Naive thymus-derived CD4-positive, alpha-beta T cell (primary cell): ENCODE measurements around the gene CCDC186. TPM values are rescaled to one million over a fixed set of nuclear protein-coding genes. Genes with fewer than 3 reads are reported as not detected.

Experiments
- ATAC-seq: fragments of 150-1000 bp; cut with Tn5 transposase; 2 replicates; pipeline ENCODE4 v1.10.0; 2021; ENCODE audit warnings: mild to moderate bottlenecking, moderate library complexity
- CTCF ChIA-PET: fragments of 350-600 bp; sonication (Branson Sonifier 250); formaldehyde crosslinking; loops from one replicate; lab custom pipeline; 2021; ENCODE audit warnings: antibody characterized with exemption; lab: Charles Lee
- POLR2A ChIA-PET: fragments of 350-600 bp; sonication (Branson Sonifier 250); formaldehyde crosslinking; loops from one replicate; lab custom pipeline; 2021; ENCODE audit warnings: antibody characterized with exemption, inconsistent platforms; lab: Charles Lee
- DNase-seq, 9 donors: peaks; one replicate each; pipeline versions ENCODE4 v3.0.0 to v3.0.0-alpha.2; 2020 to 2022; ENCODE audit warnings: mixed read lengths in 1 of 9
- H3K27ac ChIP-seq: one replicate; pipeline ENCODE4 v1.7.0; 2013; ENCODE audit warnings: mild to moderate bottlenecking, low read depth, low read length, moderate library complexity
- H3K27me3 ChIP-seq, 2 donors: one replicate each; pipeline ENCODE4 v1.7.0; 2013; ENCODE audit warnings: low read length in 2 of 2, mild to moderate bottlenecking in 2 of 2, moderate library complexity in 2 of 2; ENCODE audit not compliant: control insufficient read depth in 2 of 2, insufficient read depth in 2 of 2
- H3K36me3 ChIP-seq, 3 experiments: 1 replicate in 2 of 3; 2 replicates in 1 of 3; pipeline ENCODE4 v1.7.0; 2013; ENCODE audit warnings: low read length in 3 of 3, mild to moderate bottlenecking in 3 of 3, moderate library complexity in 1 of 3; ENCODE audit not compliant: insufficient read depth in 3 of 3, control insufficient read depth in 2 of 3
- H3K4me1 ChIP-seq, 2 donors: one replicate each; pipeline ENCODE4 v1.7.0; 2013; ENCODE audit warnings: low read length in 2 of 2, mild to moderate bottlenecking in 2 of 2, moderate library complexity in 1 of 2; ENCODE audit not compliant: control insufficient read depth in 2 of 2, insufficient read depth in 2 of 2
- H3K4me3 ChIP-seq: 2 replicates; pipeline ENCODE4 v1.7.0; 2013; ENCODE audit warnings: mild to moderate bottlenecking, low read length
- H3K9me3 ChIP-seq, 3 experiments: 1 replicate in 2 of 3; 2 replicates in 1 of 3; pipeline ENCODE4 v1.7.0; 2013; ENCODE audit warnings: low read length in 3 of 3; ENCODE audit not compliant: control insufficient read depth in 2 of 3
- H3K27ac Mint-ChIP-seq, 9 donors: one replicate each; pipeline ENCODE4 v1.8.0; 2020 to 2022; ENCODE audit warnings: mixed read lengths in 9 of 9, mild to moderate bottlenecking in 8 of 9, moderate library complexity in 5 of 9, inconsistent platforms in 2 of 9
- H3K27me3 Mint-ChIP-seq, 5 donors: one replicate each; pipeline ENCODE4 v1.8.0; 2021 to 2022; ENCODE audit warnings: mixed read lengths in 5 of 5, mild to moderate bottlenecking in 1 of 5
- H3K36me3 Mint-ChIP-seq, 5 donors: one replicate each; pipeline ENCODE4 v1.8.0; 2020 to 2022; ENCODE audit warnings: mixed read lengths in 5 of 5, mild to moderate bottlenecking in 3 of 5, inconsistent platforms in 1 of 5
- H3K4me1 Mint-ChIP-seq, 7 donors: one replicate each; pipeline ENCODE4 v1.8.0; 2020 to 2022; ENCODE audit warnings: mixed read lengths in 7 of 7, mild to moderate bottlenecking in 3 of 7, inconsistent platforms in 1 of 7
- H3K4me3 Mint-ChIP-seq, 10 donors: one replicate each; pipeline ENCODE4 v1.8.0; 2020 to 2022; ENCODE audit warnings: mild to moderate bottlenecking in 10 of 10, mixed read lengths in 10 of 10, moderate library complexity in 6 of 10, inconsistent platforms in 2 of 10
- H3K9me3 Mint-ChIP-seq, 11 donors: one replicate each; pipeline ENCODE4 v1.8.0; 2020 to 2022; ENCODE audit warnings: mixed read lengths in 11 of 11, mild to moderate bottlenecking in 4 of 11, inconsistent platforms in 1 of 11, moderate library complexity in 1 of 11
- intact Hi-C, 2 donors: fragments of 100-400 bp; cut with micrococcal nuclease; formaldehyde crosslinking; loops; one replicate each; pipeline ENCODE4 v1.15.1; 2023
- polyA plus RNA-seq, 2 donors: library from polyadenylated mRNA; unstranded; fragments of 300-500 nt; fragmentation: Illumina TruSeq; gene quantifications; one replicate each; pipeline ENCODE4 v1.2.3, GENCODE V29; 2021
- total RNA-seq, 6 experiments: library from RNA in 5 of 6; stranded (reverse) in 5 of 6; gene quantifications; 1 replicate in 5 of 6; 2 replicates in 1 of 6; pipeline ENCODE4 v1.2.3 and lab custom pipeline; 2021 to 2026

CCDC186 gene
- total and polyA plus RNA-seq, 7 experiments from 2014 or later, result 18.6 to 42.9 (median 33.2) TPM

DNA sequence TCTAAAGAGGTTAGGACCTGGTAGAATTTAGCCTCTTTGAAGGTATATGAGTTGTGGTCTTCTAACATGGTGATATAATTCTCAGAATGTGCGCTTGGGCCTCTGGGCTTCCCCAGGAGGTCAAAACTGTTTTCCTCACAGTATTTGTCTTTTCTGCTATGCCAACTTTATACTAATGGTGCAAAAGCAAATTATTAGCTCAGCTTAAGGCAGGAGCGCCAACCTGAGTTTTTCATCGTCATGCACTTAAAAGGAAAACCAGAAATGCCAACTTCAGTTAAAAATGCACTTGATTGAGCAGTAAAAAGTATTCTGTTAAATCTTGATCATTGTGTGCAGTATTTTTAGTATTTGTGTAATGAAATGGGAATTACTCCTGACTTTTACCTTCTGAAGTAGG, 14.9 kb upstream of the CCDC186 start:
- H3K4me3 ChIP-seq, result no peak overlapping the region
- Mint-ChIP-seq H3K9me3 (no peaks in the 10 kb centered on the region), H3K27me3 (peaks cover 4 to 56% (median 8%) of the 10 kb centered on the region in 5 donors), H3K4me3 (no peak overlapping the region), H3K36me3 (no peaks in the 10 kb centered on the region), H3K4me1 (peaks cover 0 to 1% (median 0%) of the 10 kb centered on the region in 7 donors), H3K27ac (no peak overlapping the region)
- no peaks in the 10 kb centered on the region for H3K4me1 ChIP-seq
- DNase-seq (no peak), ATAC-seq (no peak)
- H3K9me3 ChIP-seq, result no peaks in the 10 kb centered on the region
- no peaks in the 10 kb centered on the region for H3K36me3 ChIP-seq
- intact Hi-C loops, result no loop called here
- CTCF ChIA-PET, result no interaction called here
- POLR2A ChIA-PET, result interaction anchor here (0.8 kb wide), 1 partner anchor 120 kb away, joined by 3 read pairs; no protein-coding TSS in a partner anchor
- H3K27me3 ChIP-seq, result no peaks in the 10 kb centered on the region
- no peak overlapping the region for H3K27ac ChIP-seq

DNA sequence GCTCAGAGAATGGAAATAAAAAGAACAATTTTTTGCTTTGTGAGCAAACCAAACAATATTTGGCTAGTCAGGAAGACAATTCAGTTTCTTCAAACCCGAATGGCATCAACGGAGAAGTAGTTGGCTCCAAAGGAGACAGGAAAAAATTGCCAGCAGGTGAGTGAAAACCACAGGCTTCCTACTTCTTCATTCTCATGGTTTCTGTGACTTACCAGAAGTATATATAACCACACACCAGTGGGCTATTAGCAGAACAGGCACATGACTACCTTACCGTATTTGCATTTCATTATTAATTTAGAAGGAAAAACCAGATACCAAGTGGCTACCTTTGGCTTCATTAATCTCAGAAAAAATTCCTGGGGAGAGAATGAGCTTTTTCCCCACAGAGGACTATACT, 14.0 kb upstream of the CCDC186 start:
- no peak for DNase-seq
- Histone ChIP-seq H3K27ac (no peak overlapping the region), H3K4me3 (no peak overlapping the region), H3K9me3 (no peaks in the 10 kb centered on the region), H3K4me1 (no peaks in the 10 kb centered on the region), H3K27me3 (no peaks in the 10 kb centered on the region), H3K36me3 (no peaks in the 10 kb centered on the region)
- intact Hi-C loops, result no loop called here
- H3K27me3 Mint-ChIP-seq, result peaks cover 0 to 48% (median 8%) of the 10 kb centered on the region in 5 donors
- H3K36me3 Mint-ChIP-seq, result no peaks in the 10 kb centered on the region
- H3K4me3 Mint-ChIP-seq, result no peak overlapping the region
- no peaks in the 10 kb centered on the region for H3K9me3 Mint-ChIP-seq
- no peak for ATAC-seq
- ChIA-PET CTCF (no interaction called here), POLR2A (interaction anchor here (0.6 to 1.1 kb wide), 2 partner anchors 11 to 13 kb away, joined by 3 read pairs; no protein-coding TSS in a partner anchor)
- peaks cover 0 to 1% (median 0%) of the 10 kb centered on the region in 7 donors for H3K4me1 Mint-ChIP-seq
- no peak overlapping the region for H3K27ac Mint-ChIP-seq

DNA sequence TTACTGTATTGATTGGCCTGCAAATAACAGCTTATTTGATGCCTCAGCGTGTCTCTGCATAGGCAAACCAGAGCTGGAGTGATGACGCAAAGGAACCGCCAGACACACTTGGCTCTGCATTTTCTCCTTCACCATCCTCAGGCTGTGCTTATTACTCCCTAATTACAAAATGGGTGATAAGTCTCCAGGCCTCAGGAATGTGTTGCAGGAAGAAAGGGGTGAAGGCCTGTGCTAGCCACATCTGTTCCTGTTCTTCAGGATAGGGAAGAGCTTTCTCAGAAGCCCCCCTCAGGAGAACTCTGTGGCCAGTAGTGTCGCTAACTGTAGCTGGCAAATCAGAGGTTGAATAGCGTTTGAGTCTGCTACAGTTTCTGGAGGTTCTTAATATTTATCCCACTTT, 10.3 kb upstream of the CCDC186 start:
- no peaks in the 10 kb centered on the region for H3K36me3 ChIP-seq
- H3K27ac ChIP-seq, result no peak overlapping the region
- H3K27me3 ChIP-seq, result no peaks in the 10 kb centered on the region
- Mint-ChIP-seq H3K27ac (no peak overlapping the region), H3K4me1 (peaks cover 0 to 1% (median 0%) of the 10 kb centered on the region in 7 donors), H3K36me3 (no peaks in the 10 kb centered on the region), H3K9me3 (no peaks in the 10 kb centered on the region), H3K27me3 (peaks cover 0 to 27% (median 8%) of the 10 kb centered on the region in 5 donors), H3K4me3 (no peak overlapping the region)
- CTCF ChIA-PET, result no interaction called here
- no peak overlapping the region for H3K4me3 ChIP-seq
- DNase-seq (no peak), ATAC-seq (no peak)
- intact Hi-C loops, result no loop called here
- H3K4me1 ChIP-seq, result no peaks in the 10 kb centered on the region
- H3K9me3 ChIP-seq, result no peaks in the 10 kb centered on the region
- POLR2A ChIA-PET, result no interaction called here

DNA sequence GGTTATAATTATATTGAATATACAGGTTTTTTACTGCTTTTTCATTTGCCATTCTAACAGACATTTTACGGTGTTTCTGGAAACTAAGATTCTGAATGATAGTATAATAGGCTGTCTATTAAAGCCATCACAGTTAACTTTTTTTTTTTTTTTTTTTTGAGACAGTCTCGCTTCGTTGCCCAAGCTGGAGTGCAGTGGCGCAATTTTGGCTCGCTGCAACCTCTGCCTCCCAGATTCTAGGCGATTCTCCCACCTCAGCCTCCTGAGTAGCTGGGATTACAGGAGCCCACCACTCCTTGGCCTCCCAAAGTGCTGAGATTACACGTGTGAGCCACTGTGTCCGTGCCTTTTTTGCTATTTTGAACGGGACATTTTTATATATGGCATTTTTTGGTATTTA, 9.6 kb upstream of the CCDC186 start:
- CTCF ChIA-PET, result no interaction called here
- Mint-ChIP-seq H3K27me3 (peaks cover 0 to 24% (median 8%) of the 10 kb centered on the region in 5 donors), H3K27ac (no peak overlapping the region), H3K4me1 (peaks cover 0 to 1% (median 0%) of the 10 kb centered on the region in 7 donors), H3K9me3 (no peaks in the 10 kb centered on the region), H3K4me3 (no peak overlapping the region), H3K36me3 (no peaks in the 10 kb centered on the region)
- H3K36me3 ChIP-seq, result no peaks in the 10 kb centered on the region
- no peaks in the 10 kb centered on the region for H3K4me1 ChIP-seq
- H3K4me3 ChIP-seq, result no peak overlapping the region
- no peak overlapping the region for H3K27ac ChIP-seq
- DNase-seq (no peak), ATAC-seq (no peak)
- no peaks in the 10 kb centered on the region for H3K27me3 ChIP-seq
- intact Hi-C loops, result no loop called here
- POLR2A ChIA-PET, result interaction anchor here (0.6 kb wide), 1 partner anchor 281 kb away, joined by 3 read pairs; no protein-coding TSS in a partner anchor
- no peaks in the 10 kb centered on the region for H3K9me3 ChIP-seq

- H3K27me3 ChIP-seq, result no peaks in the 10 kb centered on the region
- H3K9me3 ChIP-seq, result no peaks in the 10 kb centered on the region
- H3K27ac ChIP-seq, result no peak overlapping the region
- peaks cover 0 to 1% (median 0%) of the 10 kb centered on the region in 7 donors for H3K4me1 Mint-ChIP-seq
- no peaks in the 10 kb centered on the region for H3K4me1 ChIP-seq
- intact Hi-C loops, result no loop called here
- no peaks in the 10 kb centered on the region for H3K36me3 Mint-ChIP-seq
- ATAC-seq, result no peak
- CTCF ChIA-PET, result no interaction called here
- H3K9me3 Mint-ChIP-seq, result no peaks in the 10 kb centered on the region
- H3K27me3 Mint-ChIP-seq, result peaks cover 0 to 18% (median 5%) of the 10 kb centered on the region in 5 donors
- H3K36me3 ChIP-seq, result no peaks in the 10 kb centered on the region
- H3K27ac Mint-ChIP-seq, result no peak overlapping the region
- H3K4me3 ChIP-seq, result no peak overlapping the region
- POLR2A ChIA-PET, result no interaction called here
- H3K4me3 Mint-ChIP-seq, result no peak overlapping the region
- no peak for DNase-seq
Observed at GRCh38 chr10:114181971-114182370, 8.0 kb upstream of the CCDC186 start.

GRCh38 chr10:114180937-114181336, 6.9 kb upstream of the CCDC186 start:
- H3K4me3 Mint-ChIP-seq, result no peak overlapping the region
- Histone ChIP-seq H3K4me1 (peaks cover 0 to 3% of the 10 kb centered on the region in 2 donors), H3K27me3 (no peaks in the 10 kb centered on the region), H3K4me3 (no peak overlapping the region), H3K27ac (no peak overlapping the region), H3K36me3 (no peaks in the 10 kb centered on the region), H3K9me3 (no peaks in the 10 kb centered on the region)
- ChIA-PET POLR2A (no interaction called here), CTCF (no interaction called here)
- H3K9me3 Mint-ChIP-seq, result no peaks in the 10 kb centered on the region
- ATAC-seq, result no peak
- H3K36me3 Mint-ChIP-seq, result no peaks in the 10 kb centered on the region
- peaks cover 0 to 8% (median 2%) of the 10 kb centered on the region in 7 donors for H3K4me1 Mint-ChIP-seq
- H3K27ac Mint-ChIP-seq, result no peak overlapping the region
- no peak for DNase-seq
- H3K27me3 Mint-ChIP-seq, result peaks cover 0 to 21% (median 0%) of the 10 kb centered on the region in 5 donors
- intact Hi-C loops, result no loop called here

GRCh38 chr10:114179747-114180146, 5.7 kb upstream of the CCDC186 start:
- Histone ChIP-seq H3K27me3 (no peaks in the 10 kb centered on the region), H3K4me3 (no peak overlapping the region), H3K4me1 (peaks cover 0 to 5% of the 10 kb centered on the region in 2 donors), H3K27ac (no peak overlapping the region), H3K36me3 (no peaks in the 10 kb centered on the region), H3K9me3 (no peaks in the 10 kb centered on the region)
- no peak overlapping the region for H3K27ac Mint-ChIP-seq
- intact Hi-C loops, result loop anchor here (10.0 kb wide), 2 partner anchors 1805 to 1995 kb away; partner anchors contain the start of genes ACSL5 (in 1 of the 2) and GPAM (in 1 of the 2)
- no peaks in the 10 kb centered on the region for H3K9me3 Mint-ChIP-seq
- H3K4me1 Mint-ChIP-seq, result peaks cover 0 to 19% (median 13%) of the 10 kb centered on the region in 7 donors
- ChIA-PET POLR2A (no interaction called here), CTCF (no interaction called here)
- H3K36me3 Mint-ChIP-seq, result no peaks in the 10 kb centered on the region
- H3K4me3 Mint-ChIP-seq, result no peak overlapping the region
- peaks cover 0 to 28% (median 0%) of the 10 kb centered on the region in 5 donors for H3K27me3 Mint-ChIP-seq
- no peak for DNase-seq
- ATAC-seq, result no peak
